ENCODE results near the gene TNFAIP8L3.

DNA sequence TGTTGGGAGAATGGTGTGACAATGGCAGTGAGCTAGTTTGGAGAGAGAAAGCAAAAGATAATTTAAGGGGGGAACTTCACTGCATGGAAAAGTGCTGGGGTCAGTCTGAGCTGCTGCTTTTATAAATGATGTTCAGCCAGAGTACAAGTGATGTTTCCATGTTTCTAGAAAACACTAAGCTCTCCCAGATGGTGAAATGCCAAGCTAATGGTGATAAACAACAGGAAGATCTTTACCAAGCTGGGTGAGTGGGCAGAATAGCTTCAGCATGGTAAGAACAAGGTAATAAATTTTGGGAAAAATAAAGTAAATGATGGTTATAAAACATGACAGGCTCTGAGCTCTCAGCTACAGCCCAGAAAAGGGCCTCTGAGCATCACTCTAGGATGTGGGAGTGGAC, 29.4 kb downstream of the TNFAIP8L3 start:
- TF ChIP-seq, protein P1, sequence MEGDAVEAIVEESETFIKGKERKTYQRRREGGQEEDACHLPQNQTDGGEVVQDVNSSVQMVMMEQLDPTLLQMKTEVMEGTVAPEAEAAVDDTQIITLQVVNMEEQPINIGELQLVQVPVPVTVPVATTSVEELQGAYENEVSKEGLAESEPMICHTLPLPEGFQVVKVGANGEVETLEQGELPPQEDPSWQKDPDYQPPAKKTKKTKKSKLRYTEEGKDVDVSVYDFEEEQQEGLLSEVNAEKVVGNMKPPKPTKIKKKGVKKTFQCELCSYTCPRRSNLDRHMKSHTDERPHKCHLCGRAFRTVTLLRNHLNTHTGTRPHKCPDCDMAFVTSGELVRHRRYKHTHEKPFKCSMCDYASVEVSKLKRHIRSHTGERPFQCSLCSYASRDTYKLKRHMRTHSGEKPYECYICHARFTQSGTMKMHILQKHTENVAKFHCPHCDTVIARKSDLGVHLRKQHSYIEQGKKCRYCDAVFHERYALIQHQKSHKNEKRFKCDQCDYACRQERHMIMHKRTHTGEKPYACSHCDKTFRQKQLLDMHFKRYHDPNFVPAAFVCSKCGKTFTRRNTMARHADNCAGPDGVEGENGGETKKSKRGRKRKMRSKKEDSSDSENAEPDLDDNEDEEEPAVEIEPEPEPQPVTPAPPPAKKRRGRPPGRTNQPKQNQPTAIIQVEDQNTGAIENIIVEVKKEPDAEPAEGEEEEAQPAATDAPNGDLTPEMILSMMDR (IDR thresholded peaks at IDR 0.05) = no peak
- TF ChIP-seq EP300 (IDR thresholded peaks at IDR 0.05) (no peak), POLR2A (IDR thresholded peaks at IDR 0.05) (no peak)

Measured in tibial nerve (tissue), 4 donors.